HuH-7.5 (cell line): ENCODE measurements around the gene GYPC.
"Not testable (repeated sequence)": the region's sequence is repeated elsewhere in the genome, so short reads cannot be mapped to it uniquely, and the experiment has no call there.

Source experiments
- DNase-seq: peaks from one replicate; pipeline ENCODE4 v3.0.0; 2011; ENCODE audit warnings: low spot score

GYPC gene

GRCh38 chr2:126671488-126671887 is 15.5 kb downstream of the GYPC start:
- DNase-seq = no peak

- no peak for DNase-seq
These were observed 17.1 kb downstream of the GYPC start for GRCh38 chr2:126672980-126673605.

GRCh38 chr2:126674075-126674744 is 18.3 kb downstream of the GYPC start:
- DNase-seq = no peak

- DNase-seq = no peak
These were observed 19.7 kb downstream of the GYPC start for GRCh38 chr2:126675637-126676036.

- no peak for DNase-seq
These were observed 20.5 kb downstream of the GYPC start for GRCh38 chr2:126676221-126677175.

GRCh38 chr2:126677176-126677538 is 21.2 kb downstream of the GYPC start:
- no peak for DNase-seq

- DNase-seq = no peak
These were observed 22.5 kb downstream of the GYPC start for GRCh38 chr2:126678269-126679065.

- no peak for DNase-seq
These were observed 23.2 kb downstream of the GYPC start for GRCh38 chr2:126679094-126679713.

GRCh38 chr2:126681505-126681904 is 25.5 kb downstream of the GYPC start:
- no peak for DNase-seq

- no peak for DNase-seq
These were observed 29.7 kb downstream of the GYPC start for GRCh38 chr2:126685629-126686028.

- DNase-seq = no peak
These were observed 30.3 kb downstream of the GYPC start for GRCh38 chr2:126686286-126686685.

GRCh38 chr2:126686841-126687485 is 31.0 kb downstream of the GYPC start:
- no peak for DNase-seq

GRCh38 chr2:126687503-126687902 is 31.5 kb downstream of the GYPC start:
- DNase-seq = no peak

GRCh38 chr2:126688594-126688993 is 32.6 kb downstream of the GYPC start:
- DNase-seq = not testable (repeated sequence)

GRCh38 chr2:126692241-126692640 is 36.3 kb downstream of the GYPC start:
- DNase-seq = not testable (repeated sequence)

GRCh38 chr2:126692934-126693592 is 37.1 kb downstream of the GYPC start:
- not testable (repeated sequence) for DNase-seq

GRCh38 chr2:126696644-126697520 is 40.9 kb downstream of the GYPC start:
- DNase-seq = no peak

- no peak for DNase-seq
These were observed 42.4 kb downstream of the GYPC start for GRCh38 chr2:126698376-126698775.

- no peak for DNase-seq
These were observed 43.1 kb downstream of the GYPC start for GRCh38 chr2:126699018-126699417.
